ENCODE measurements around the gene HLA-DRA.
"Not testable (repeated sequence)": the region's sequence is repeated elsewhere in the genome, so short reads cannot be mapped to it uniquely, and the experiment has no call there.

HLA-DRA gene

DNA sequence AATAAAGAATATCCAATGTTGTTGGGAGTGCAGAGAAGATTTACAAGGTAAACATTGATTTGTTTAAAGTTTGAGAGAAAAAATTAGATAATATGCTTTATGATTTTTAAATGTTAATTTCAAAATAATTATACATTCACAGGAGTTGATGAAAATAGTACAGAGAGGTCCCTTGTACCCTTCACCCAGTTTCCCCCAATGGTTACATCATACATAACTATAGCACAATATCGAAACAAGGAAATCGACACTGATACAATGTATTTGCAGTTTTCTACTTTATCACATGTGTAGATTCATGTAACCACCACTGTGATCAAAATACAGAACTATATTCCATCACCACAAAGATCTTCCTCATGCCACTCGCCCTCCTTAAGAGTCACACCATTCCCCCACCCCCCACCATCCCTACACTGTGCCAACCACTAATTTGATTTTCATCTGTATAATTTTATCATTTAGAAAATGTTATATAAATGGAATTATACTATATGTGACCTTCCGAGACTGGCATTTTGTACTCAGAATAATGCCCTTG, 11.7 kb upstream of the HLA-DRA start:
- Histone ChIP-seq H3K36me3 (ENCODE audit: control insufficient read depth, insufficient read depth, low read length) (no peaks in the 10 kb centered on the region), H3K27ac (ENCODE audit: insufficient read depth, low read length, poor library complexity, severe bottlenecking) (no peak overlapping the region), H3K4me1 (ENCODE audit: control insufficient read depth, insufficient read depth, low read length, poor library complexity, severe bottlenecking) (no peaks in the 10 kb centered on the region), H3K9me3 (ENCODE audit: control insufficient read depth, low read length) (no peaks in the 10 kb centered on the region), H3K4me3 (ENCODE audit: insufficient read depth, low read depth, low read length, poor library complexity, severe bottlenecking) (no peak overlapping the region), H3K27me3 (replicated peaks; ENCODE audit: control insufficient read depth, insufficient read depth, low read length, poor library complexity, severe bottlenecking) (no peaks in the 10 kb centered on the region)
- no peak for DNase-seq

DNA sequence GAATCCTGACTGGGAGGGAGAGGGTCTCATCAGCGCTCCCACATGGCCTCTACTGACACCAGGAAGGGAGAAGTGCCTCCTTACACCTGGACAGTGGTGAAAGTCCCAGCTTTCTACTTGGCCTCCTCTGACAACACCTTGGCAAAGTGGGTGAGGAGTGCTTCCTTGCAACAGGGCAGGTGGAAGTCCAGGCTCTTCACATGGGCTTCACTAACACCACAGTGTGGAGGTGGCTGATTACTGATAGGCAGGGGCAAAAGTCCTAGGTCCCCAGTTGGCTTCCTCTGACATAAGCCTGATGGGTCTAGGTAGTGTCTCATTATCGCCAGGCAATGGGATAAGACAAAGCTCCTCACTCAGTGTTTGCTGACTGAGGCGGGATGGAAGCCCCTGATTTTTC, 9.5 kb upstream of the HLA-DRA start:
- Histone ChIP-seq H3K36me3 (ENCODE audit: control insufficient read depth, insufficient read depth, low read length) (no peaks in the 10 kb centered on the region), H3K27me3 (replicated peaks; ENCODE audit: control insufficient read depth, insufficient read depth, low read length, poor library complexity, severe bottlenecking) (no peaks in the 10 kb centered on the region), H3K4me1 (ENCODE audit: control insufficient read depth, insufficient read depth, low read length, poor library complexity, severe bottlenecking) (no peaks in the 10 kb centered on the region), H3K27ac (ENCODE audit: insufficient read depth, low read length, poor library complexity, severe bottlenecking) (no peak overlapping the region), H3K9me3 (ENCODE audit: control insufficient read depth, low read length) (no peaks in the 10 kb centered on the region), H3K4me3 (ENCODE audit: insufficient read depth, low read depth, low read length, poor library complexity, severe bottlenecking) (no peak overlapping the region)
- no peak for DNase-seq

DNA sequence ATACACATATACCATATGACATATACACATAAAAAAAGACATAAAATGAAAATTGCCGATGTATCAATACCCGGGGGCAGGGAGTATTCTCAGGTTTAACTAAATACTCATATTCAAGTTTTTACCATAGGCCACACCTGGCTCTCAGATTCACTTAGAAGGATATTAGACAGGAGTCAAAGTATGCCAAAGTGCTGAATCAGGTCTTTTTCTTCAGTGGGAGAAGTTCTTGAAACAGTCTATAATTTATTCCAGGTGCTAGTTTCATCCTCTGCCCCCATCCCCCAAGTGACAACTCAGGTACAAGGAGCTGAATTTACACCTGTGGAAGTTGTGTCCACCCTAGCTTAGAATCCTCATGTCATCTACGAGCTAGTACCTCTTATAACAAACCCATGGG, 8.5 kb upstream of the HLA-DRA start:
- no peaks in the 10 kb centered on the region for H3K9me3 ChIP-seq (ENCODE audit: control insufficient read depth, low read length)
- H3K27ac ChIP-seq (ENCODE audit: insufficient read depth, low read length, poor library complexity, severe bottlenecking): no peak overlapping the region
- no peak for DNase-seq
- no peak overlapping the region for H3K4me3 ChIP-seq (ENCODE audit: insufficient read depth, low read depth, low read length, poor library complexity, severe bottlenecking)
- no peaks in the 10 kb centered on the region for H3K27me3 ChIP-seq (replicated peaks; ENCODE audit: control insufficient read depth, insufficient read depth, low read length, poor library complexity, severe bottlenecking)
- H3K4me1 ChIP-seq (ENCODE audit: control insufficient read depth, insufficient read depth, low read length, poor library complexity, severe bottlenecking): no peaks in the 10 kb centered on the region
- H3K36me3 ChIP-seq (ENCODE audit: control insufficient read depth, insufficient read depth, low read length): no peaks in the 10 kb centered on the region

DNA sequence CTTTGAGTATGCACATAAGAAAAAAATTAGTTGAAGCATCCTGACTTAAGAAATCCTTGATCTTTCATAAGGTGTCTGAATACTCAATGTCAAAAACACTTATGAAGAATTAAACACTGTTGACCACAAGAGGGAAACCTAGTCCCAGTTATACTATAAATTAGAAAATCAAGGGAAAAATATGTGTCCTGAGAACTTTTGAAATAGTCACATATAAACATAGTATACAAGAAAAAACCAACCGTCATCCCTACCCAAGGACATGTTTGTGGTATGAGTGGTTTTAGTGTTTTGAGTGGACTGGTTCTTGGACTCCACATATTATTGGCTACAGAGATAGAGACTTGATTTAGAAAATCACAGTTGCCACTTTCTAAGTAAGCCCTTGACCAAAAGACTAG, 7.6 kb upstream of the HLA-DRA start:
- H3K27ac ChIP-seq (ENCODE audit: insufficient read depth, low read length, poor library complexity, severe bottlenecking): no peak overlapping the region
- DNase-seq: no peak
- no peaks in the 10 kb centered on the region for H3K27me3 ChIP-seq (replicated peaks; ENCODE audit: control insufficient read depth, insufficient read depth, low read length, poor library complexity, severe bottlenecking)
- no peaks in the 10 kb centered on the region for H3K36me3 ChIP-seq (ENCODE audit: control insufficient read depth, insufficient read depth, low read length)
- H3K4me3 ChIP-seq (ENCODE audit: insufficient read depth, low read depth, low read length, poor library complexity, severe bottlenecking): no peak overlapping the region
- H3K9me3 ChIP-seq (ENCODE audit: control insufficient read depth, low read length): no peaks in the 10 kb centered on the region
- no peaks in the 10 kb centered on the region for H3K4me1 ChIP-seq (ENCODE audit: control insufficient read depth, insufficient read depth, low read length, poor library complexity, severe bottlenecking)

DNA sequence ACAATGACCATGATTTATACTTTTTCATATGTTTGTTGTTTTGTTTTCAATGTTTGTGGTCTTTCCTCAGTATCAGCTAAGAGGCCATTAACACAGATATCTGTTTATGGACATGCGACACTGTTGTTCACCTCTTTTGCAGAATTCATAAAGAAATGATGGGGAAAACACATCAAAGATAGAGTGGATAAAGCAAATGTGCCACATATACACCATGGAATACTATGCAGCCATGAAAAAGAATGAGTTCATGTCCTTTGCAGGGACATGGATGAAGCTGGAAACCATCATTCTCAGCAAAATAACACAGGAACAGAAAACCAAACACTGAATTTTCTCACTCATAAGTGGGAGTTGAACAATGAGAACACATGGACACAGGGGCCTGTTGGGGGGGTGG, 5.7 kb upstream of the HLA-DRA start:
- not testable (repeated sequence) for H3K4me3 ChIP-seq (ENCODE audit: insufficient read depth, low read depth, low read length, poor library complexity, severe bottlenecking); DNase-seq; H3K36me3 ChIP-seq (ENCODE audit: control insufficient read depth, insufficient read depth, low read length); H3K27ac ChIP-seq (ENCODE audit: insufficient read depth, low read length, poor library complexity, severe bottlenecking); H3K27me3 ChIP-seq (replicated peaks; ENCODE audit: control insufficient read depth, insufficient read depth, low read length, poor library complexity, severe bottlenecking); H3K9me3 ChIP-seq (ENCODE audit: control insufficient read depth, low read length); H3K4me1 ChIP-seq (ENCODE audit: control insufficient read depth, insufficient read depth, low read length, poor library complexity, severe bottlenecking)

DNA sequence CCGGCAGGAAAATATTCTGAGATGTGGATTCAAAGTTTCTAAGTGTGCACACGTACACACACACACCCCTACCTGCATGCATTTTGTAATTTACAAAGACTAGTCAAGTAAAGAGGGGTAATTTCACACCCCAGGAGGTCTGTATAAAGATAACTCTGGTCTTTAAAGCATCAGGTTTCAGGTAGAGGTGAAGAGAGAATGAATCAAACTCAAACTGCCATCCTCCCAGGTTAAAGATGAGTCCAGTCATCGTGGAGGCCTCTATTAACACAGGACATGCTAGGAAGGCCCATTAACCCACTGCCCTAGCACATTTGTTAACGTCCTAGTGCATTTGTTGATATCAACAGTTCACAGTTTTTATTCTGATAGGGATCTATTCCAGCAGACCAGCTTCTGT, 3.5 kb upstream of the HLA-DRA start:
- H3K36me3 ChIP-seq (ENCODE audit: control insufficient read depth, insufficient read depth, low read length): no peaks in the 10 kb centered on the region
- no peak overlapping the region for H3K27ac ChIP-seq (ENCODE audit: insufficient read depth, low read length, poor library complexity, severe bottlenecking)
- no peaks in the 10 kb centered on the region for H3K9me3 ChIP-seq (ENCODE audit: control insufficient read depth, low read length)
- H3K27me3 ChIP-seq (replicated peaks; ENCODE audit: control insufficient read depth, insufficient read depth, low read length, poor library complexity, severe bottlenecking): no peaks in the 10 kb centered on the region
- H3K4me1 ChIP-seq (ENCODE audit: control insufficient read depth, insufficient read depth, low read length, poor library complexity, severe bottlenecking): no peaks in the 10 kb centered on the region
- DNase-seq: no peak
- no peak overlapping the region for H3K4me3 ChIP-seq (ENCODE audit: insufficient read depth, low read depth, low read length, poor library complexity, severe bottlenecking)

DNA sequence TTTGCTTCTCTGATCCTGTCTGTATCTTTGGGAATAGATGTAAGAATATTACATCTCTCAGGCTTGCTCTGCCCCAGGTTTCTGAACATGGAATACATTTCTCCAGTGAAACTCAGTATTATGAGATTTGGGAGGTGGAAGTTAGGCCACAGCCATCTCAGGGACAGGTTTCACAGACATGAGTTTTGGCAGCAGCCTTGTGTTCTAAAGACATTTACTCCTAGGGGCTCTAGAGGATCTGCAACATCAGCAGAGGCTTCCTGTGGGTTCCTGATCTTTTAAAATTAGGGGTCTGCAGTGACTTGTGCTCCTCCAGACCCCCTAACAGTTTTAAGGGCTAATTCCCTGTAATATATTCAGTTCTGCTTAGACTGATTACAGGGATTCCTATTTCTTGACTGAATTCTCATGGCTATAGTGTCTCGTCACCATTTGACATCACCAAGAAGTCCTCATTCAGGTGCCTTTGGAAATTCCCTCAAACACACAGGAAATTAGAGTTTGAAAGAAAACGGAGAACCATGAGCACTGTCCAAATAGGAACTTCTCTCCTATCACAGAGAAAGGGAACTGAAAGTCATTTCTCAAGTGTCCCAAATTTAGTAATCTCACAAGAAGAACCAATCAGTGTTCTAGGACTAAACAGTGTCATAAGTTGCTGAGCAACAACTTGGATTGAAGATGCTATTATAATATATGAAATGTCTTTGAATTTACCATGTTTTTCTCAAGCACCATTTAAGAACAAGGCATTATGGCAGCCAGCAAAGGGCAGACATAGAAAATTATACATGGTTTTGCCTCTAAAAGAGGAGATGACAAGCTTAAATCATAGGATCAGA, 2.5 kb upstream of the HLA-DRA start:
- Histone ChIP-seq H3K27ac (ENCODE audit: insufficient read depth, low read length, poor library complexity, severe bottlenecking) (no peak overlapping the region), H3K27me3 (replicated peaks; ENCODE audit: control insufficient read depth, insufficient read depth, low read length, poor library complexity, severe bottlenecking) (no peaks in the 10 kb centered on the region), H3K4me1 (ENCODE audit: control insufficient read depth, insufficient read depth, low read length, poor library complexity, severe bottlenecking) (no peaks in the 10 kb centered on the region), H3K36me3 (ENCODE audit: control insufficient read depth, insufficient read depth, low read length) (no peaks in the 10 kb centered on the region), H3K4me3 (ENCODE audit: insufficient read depth, low read depth, low read length, poor library complexity, severe bottlenecking) (no peak overlapping the region), H3K9me3 (ENCODE audit: control insufficient read depth, low read length) (no peaks in the 10 kb centered on the region)
- no peak for DNase-seq

DNA sequence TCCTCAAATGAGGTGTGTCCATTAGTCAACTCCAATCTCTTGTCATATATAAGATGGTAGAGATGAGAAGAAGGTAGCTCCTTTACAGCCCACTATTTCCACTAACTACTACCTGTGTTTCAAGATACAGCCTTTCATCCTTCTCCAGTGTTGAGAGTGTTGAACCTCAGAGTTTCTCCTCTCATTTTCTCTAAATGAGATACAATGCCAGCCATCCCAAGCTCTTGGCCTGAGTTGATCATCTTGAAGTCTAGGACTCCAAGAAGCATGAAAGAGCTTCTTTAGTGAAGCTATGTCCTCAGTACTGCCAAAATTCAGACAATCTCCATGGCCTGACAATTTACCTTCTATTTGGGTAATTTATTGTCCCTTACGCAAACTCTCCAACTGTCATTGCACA, 548 bp upstream of the HLA-DRA start:
- H3K4me1 ChIP-seq (ENCODE audit: control insufficient read depth, insufficient read depth, low read length, poor library complexity, severe bottlenecking): no peaks in the 10 kb centered on the region
- no peak overlapping the region for H3K27ac ChIP-seq (ENCODE audit: insufficient read depth, low read length, poor library complexity, severe bottlenecking)
- H3K4me3 ChIP-seq (ENCODE audit: insufficient read depth, low read depth, low read length, poor library complexity, severe bottlenecking): no peak overlapping the region
- H3K27me3 ChIP-seq (replicated peaks; ENCODE audit: control insufficient read depth, insufficient read depth, low read length, poor library complexity, severe bottlenecking): no peaks in the 10 kb centered on the region
- DNase-seq: no peak
- no peaks in the 10 kb centered on the region for H3K9me3 ChIP-seq (ENCODE audit: control insufficient read depth, low read length)
- no peaks in the 10 kb centered on the region for H3K36me3 ChIP-seq (ENCODE audit: control insufficient read depth, insufficient read depth, low read length)

DNA sequence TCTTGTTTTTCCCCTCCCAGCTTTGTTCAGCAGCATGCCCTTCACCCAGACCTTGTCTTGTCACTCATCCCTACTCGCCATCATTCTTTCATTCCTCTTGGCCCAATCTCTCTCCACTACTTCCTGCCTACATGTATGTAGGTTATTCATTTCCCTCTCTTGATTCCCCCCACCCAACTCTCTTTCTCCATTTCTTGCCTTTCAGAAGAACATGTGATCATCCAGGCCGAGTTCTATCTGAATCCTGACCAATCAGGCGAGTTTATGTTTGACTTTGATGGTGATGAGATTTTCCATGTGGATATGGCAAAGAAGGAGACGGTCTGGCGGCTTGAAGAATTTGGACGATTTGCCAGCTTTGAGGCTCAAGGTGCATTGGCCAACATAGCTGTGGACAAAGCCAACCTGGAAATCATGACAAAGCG, 2.6 kb downstream of the HLA-DRA start:
- no peaks in the 10 kb centered on the region for H3K36me3 ChIP-seq (ENCODE audit: control insufficient read depth, insufficient read depth, low read length)
- H3K27ac ChIP-seq (ENCODE audit: insufficient read depth, low read length, poor library complexity, severe bottlenecking): no peak overlapping the region
- no peak overlapping the region for H3K4me3 ChIP-seq (ENCODE audit: insufficient read depth, low read depth, low read length, poor library complexity, severe bottlenecking)
- DNase-seq: no peak
- no peaks in the 10 kb centered on the region for H3K27me3 ChIP-seq (replicated peaks; ENCODE audit: control insufficient read depth, insufficient read depth, low read length, poor library complexity, severe bottlenecking)
- H3K9me3 ChIP-seq (ENCODE audit: control insufficient read depth, low read length): no peaks in the 10 kb centered on the region
- H3K4me1 ChIP-seq (ENCODE audit: control insufficient read depth, insufficient read depth, low read length, poor library complexity, severe bottlenecking): no peaks in the 10 kb centered on the region

DNA sequence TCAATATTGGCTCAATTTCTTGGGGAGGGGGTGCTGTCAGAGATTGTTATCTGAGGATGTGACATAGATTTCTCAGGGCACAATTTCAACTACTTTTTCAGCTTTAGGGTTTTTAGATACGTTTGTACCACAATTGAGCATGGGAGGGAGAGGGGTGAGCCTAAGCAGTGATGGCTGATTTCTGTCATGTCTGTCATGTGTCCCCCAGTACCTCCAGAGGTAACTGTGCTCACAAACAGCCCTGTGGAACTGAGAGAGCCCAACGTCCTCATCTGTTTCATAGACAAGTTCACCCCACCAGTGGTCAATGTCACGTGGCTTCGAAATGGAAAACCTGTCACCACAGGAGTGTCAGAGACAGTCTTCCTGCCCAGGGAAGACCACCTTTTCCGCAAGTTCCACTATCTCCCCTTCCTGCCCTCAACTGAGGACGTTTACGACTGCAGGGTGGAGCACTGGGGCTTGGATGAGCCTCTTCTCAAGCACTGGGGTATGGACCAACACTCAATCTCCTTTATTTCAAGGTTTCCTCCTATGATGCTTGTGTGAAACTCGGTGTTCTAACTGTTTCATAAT, 3.4 kb downstream of the HLA-DRA start:
- Histone ChIP-seq H3K27me3 (replicated peaks; ENCODE audit: control insufficient read depth, insufficient read depth, low read length, poor library complexity, severe bottlenecking) (no peaks in the 10 kb centered on the region), H3K36me3 (ENCODE audit: control insufficient read depth, insufficient read depth, low read length) (no peaks in the 10 kb centered on the region), H3K27ac (ENCODE audit: insufficient read depth, low read length, poor library complexity, severe bottlenecking) (no peak overlapping the region)

More for the DNA sequence above, 3.4 kb downstream of the HLA-DRA start:
- no peak for DNase-seq
- H3K4me3 ChIP-seq (ENCODE audit: insufficient read depth, low read depth, low read length, poor library complexity, severe bottlenecking): no peak overlapping the region
- no peaks in the 10 kb centered on the region for H3K9me3 ChIP-seq (ENCODE audit: control insufficient read depth, low read length)
- H3K4me1 ChIP-seq (ENCODE audit: control insufficient read depth, insufficient read depth, low read length, poor library complexity, severe bottlenecking): no peaks in the 10 kb centered on the region
